Keratinocyte (primary cell): ENCODE results near the gene CCDC137. TPM values are rescaled to one million over a fixed set of nuclear protein-coding genes. Genes with fewer than 3 reads are reported as not detected.

ENCODE experiments used
- DNase-seq: peaks from one replicate; pipeline ENCODE4 v3.0.0-alpha.2; 2011; ENCODE audit warnings: low read depth, missing footprints, low spot score
- FAIRE-seq: peaks from 2 replicates; lab custom pipeline; 2011; peaks lifted over from hg19 to GRCh38; lab: Jason Lieb, UNC
- H2AFZ ChIP-seq: 2 replicates; pipeline ENCODE4 v1.6.0; 2012; ENCODE audit warnings: low read length, control low read depth, inconsistent platforms; ENCODE audit not compliant: control insufficient read depth
- H3K27ac ChIP-seq: 2 replicates; pipeline ENCODE4 v1.5.1; 2011; ENCODE audit warnings: low read length; ENCODE audit not compliant: control insufficient read depth, insufficient read depth
- H3K27me3 ChIP-seq: 3 replicates; pipeline ENCODE4 v1.6.0; 2011; ENCODE audit warnings: low read length; ENCODE audit not compliant: control insufficient read depth, insufficient read depth; ENCODE audit errors: extremely low read depth
- H3K36me3 ChIP-seq, 2 experiments: 2 replicates in 1 of 2; 3 replicates in 1 of 2; pipeline ENCODE4 v1.5.1; 2011; ENCODE audit warnings: low read length in 2 of 2, mild to moderate bottlenecking in 1 of 2; ENCODE audit not compliant: control insufficient read depth in 2 of 2, insufficient read depth in 2 of 2; ENCODE audit errors: extremely low read depth in 1 of 2
- H3K4me1 ChIP-seq: 3 replicates; pipeline ENCODE4 v1.5.1; 2011; ENCODE audit warnings: low read length; ENCODE audit not compliant: control insufficient read depth, insufficient read depth; ENCODE audit errors: extremely low read depth
- H3K4me2 ChIP-seq: 3 replicates; pipeline ENCODE4 v1.6.0; 2011; ENCODE audit warnings: low read depth, low read length; ENCODE audit not compliant: control insufficient read depth, insufficient read depth; ENCODE audit errors: extremely low read depth
- H3K4me3 ChIP-seq, 3 experiments: fragments of 200-600 bp in 1 of 3; sonication (generic) in 1 of 3; 2 replicates in 2 of 3; 3 replicates in 1 of 3; pipeline ENCODE4 v1.5.1; 2011 to 2016; ENCODE audit warnings: low read length in 3 of 3, mild to moderate bottlenecking in 3 of 3, control low read depth in 2 of 3, inconsistent platforms in 1 of 3, low read depth in 1 of 3, mixed read lengths in 1 of 3, mixed run types in 1 of 3, moderate library complexity in 1 of 3; ENCODE audit not compliant: control insufficient read depth in 2 of 3, insufficient read depth in 2 of 3; ENCODE audit errors: extremely low read depth in 1 of 3
- H3K79me2 ChIP-seq: 2 replicates; pipeline ENCODE4 v1.6.0; 2012; ENCODE audit warnings: low read length; ENCODE audit not compliant: control insufficient read depth, insufficient read depth
- H3K9ac ChIP-seq: 3 replicates; pipeline ENCODE4 v1.6.0; 2011; ENCODE audit warnings: low read length; ENCODE audit not compliant: control insufficient read depth, insufficient read depth; ENCODE audit errors: extremely low read depth
- H3K9me1 ChIP-seq: 3 replicates; pipeline ENCODE4 v1.6.0; 2011; ENCODE audit warnings: low read length; ENCODE audit not compliant: control insufficient read depth, insufficient read depth; ENCODE audit errors: extremely low read depth
- H3K9me3 ChIP-seq: 2 replicates; pipeline ENCODE4 v1.5.1; 2012; ENCODE audit warnings: low read depth, low read length; ENCODE audit not compliant: control insufficient read depth
- H4K20me1 ChIP-seq: 3 replicates; pipeline ENCODE4 v1.6.0; 2011; ENCODE audit warnings: low read length; ENCODE audit not compliant: control insufficient read depth, insufficient read depth; ENCODE audit errors: extremely low read depth
- EZH2 ChIP-seq: IDR thresholded peaks from one replicate; pipeline ENCODE4 v1.6.1; 2012; ENCODE audit warnings: inconsistent platforms, mild to moderate bottlenecking, low read length, moderate library complexity
- dilution Hi-C: fragments of 300-500 bp; cut with MboI; formaldehyde crosslinking; loops from one replicate; pipeline ENCODE4 v1.7.0; 2020; ENCODE audit warnings: low sequenced_read_pairs; ENCODE audit not compliant: extremely low pct_ligation_motif_present
- polyA plus RNA-seq, 5 experiments: library from polyadenylated mRNA; depleted of rRNA in 3 of 5; stranded (reverse) in 3 of 5; stranded (forward) in 1 of 5; unstranded in 1 of 5; fragments of >200 nt; gene quantifications; 1 replicate in 1 of 5; 2 replicates in 3 of 5; 3 replicates in 1 of 5; pipeline versions ENCODE4 v1.2.1 to v1.2.3, GENCODE V29; 2011 to 2012; ENCODE audit warnings: missing spikeins in 2 of 5, low read depth in 1 of 5, low replicate concordance in 1 of 5
- TF ChIP-seq, protein P1 (sequence below), 3 experiments: IDR thresholded peaks in 1 of 3; conservative IDR thresholded peaks in 1 of 3; optimal IDR thresholded peaks in 1 of 3; 2 replicates in 2 of 3; 3 replicates in 1 of 3; pipeline versions ENCODE3 to v1.5.1; 2011; ENCODE audit warnings: low read length in 3 of 3, mild to moderate bottlenecking in 3 of 3, moderate library complexity in 2 of 3, control low read depth in 1 of 3, inconsistent platforms in 1 of 3; ENCODE audit not compliant: insufficient read depth in 2 of 3; ENCODE audit errors: extremely low read depth in 1 of 3

The CCDC137 gene
- polyA plus RNA-seq, 1 donor (not counting 4 experiments of a cell fraction or from before 2014, with no cell fraction given) = 15.4 TPM

DNA sequence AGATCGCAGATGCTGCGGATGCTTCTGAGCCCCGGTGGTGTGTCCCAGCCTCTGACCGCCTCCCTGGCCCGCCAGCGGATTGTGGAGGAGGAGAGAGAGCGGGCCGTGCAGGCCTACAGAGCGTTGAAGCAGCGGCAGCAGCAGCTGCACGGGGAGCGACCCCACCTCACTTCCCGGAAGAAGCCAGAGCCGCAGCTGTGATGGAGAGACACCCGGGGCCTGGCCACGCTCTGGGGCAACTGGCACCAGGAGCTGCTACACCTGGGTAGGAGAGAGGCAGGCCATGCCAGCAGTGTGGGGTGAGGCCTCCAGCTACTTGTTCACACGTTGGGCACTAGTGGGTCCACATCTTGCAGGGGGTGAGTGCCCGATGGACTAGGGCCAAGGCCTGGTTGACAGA, 6.0 kb downstream of the CCDC137 start:
- no peak overlapping the region for H3K4me3 ChIP-seq
- no peak overlapping the region for H3K4me2 ChIP-seq
- H3K27ac ChIP-seq = no peak overlapping the region
- no peak overlapping the region for H3K9ac ChIP-seq
- FAIRE-seq = no peak
- peaks cover 38 to 44% of the 10 kb centered on the region in 2 experiments for H3K36me3 ChIP-seq
- dilution Hi-C loops = no loop called here
- H2AFZ ChIP-seq = no peak overlapping the region
- peaks cover 28% of the 10 kb centered on the region for H3K79me2 ChIP-seq
- no peaks in the 10 kb centered on the region for H3K9me1 ChIP-seq
- no peaks in the 10 kb centered on the region for H3K9me3 ChIP-seq
- no peaks in the 10 kb centered on the region for H4K20me1 ChIP-seq
- TF ChIP-seq EZH2 = no peak
- TF ChIP-seq, protein P1, sequence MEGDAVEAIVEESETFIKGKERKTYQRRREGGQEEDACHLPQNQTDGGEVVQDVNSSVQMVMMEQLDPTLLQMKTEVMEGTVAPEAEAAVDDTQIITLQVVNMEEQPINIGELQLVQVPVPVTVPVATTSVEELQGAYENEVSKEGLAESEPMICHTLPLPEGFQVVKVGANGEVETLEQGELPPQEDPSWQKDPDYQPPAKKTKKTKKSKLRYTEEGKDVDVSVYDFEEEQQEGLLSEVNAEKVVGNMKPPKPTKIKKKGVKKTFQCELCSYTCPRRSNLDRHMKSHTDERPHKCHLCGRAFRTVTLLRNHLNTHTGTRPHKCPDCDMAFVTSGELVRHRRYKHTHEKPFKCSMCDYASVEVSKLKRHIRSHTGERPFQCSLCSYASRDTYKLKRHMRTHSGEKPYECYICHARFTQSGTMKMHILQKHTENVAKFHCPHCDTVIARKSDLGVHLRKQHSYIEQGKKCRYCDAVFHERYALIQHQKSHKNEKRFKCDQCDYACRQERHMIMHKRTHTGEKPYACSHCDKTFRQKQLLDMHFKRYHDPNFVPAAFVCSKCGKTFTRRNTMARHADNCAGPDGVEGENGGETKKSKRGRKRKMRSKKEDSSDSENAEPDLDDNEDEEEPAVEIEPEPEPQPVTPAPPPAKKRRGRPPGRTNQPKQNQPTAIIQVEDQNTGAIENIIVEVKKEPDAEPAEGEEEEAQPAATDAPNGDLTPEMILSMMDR (optimal IDR thresholded peaks at IDR 0.05 in 1 of 3, IDR thresholded peaks at IDR 0.05 in 1 of 3, conservative IDR thresholded peaks at IDR 0.05 in 1 of 3; ENCODE audit: extremely low read depth in 1 of 3, insufficient read depth in 2 of 3, low read length in 3 of 3) = no peak
- DNase-seq = no peak
- no peaks in the 10 kb centered on the region for H3K27me3 ChIP-seq
- H3K4me1 ChIP-seq = peaks cover 15% of the 10 kb centered on the region

DNA sequence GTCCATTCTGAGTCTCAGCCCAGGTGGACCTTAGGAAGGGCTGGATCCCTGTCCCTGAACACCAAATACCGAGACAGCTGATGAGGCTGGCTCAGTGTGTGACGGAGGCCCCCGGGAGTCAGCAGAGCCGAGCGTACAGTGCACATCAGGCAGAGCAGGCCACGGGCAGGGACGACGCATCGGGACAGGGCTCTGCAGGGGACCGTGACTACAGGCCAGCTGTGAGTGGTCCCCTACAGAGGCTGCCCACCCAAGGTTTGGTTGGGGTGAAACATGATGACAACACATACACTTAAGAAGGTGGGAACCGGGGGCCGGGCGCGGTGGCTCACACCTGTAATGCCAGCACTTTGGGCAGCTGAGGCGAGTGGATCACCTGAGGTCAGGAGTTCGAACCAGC, 6.4 kb downstream of the CCDC137 start:
- H3K9me1 ChIP-seq = no peaks in the 10 kb centered on the region
- H3K9me3 ChIP-seq = no peaks in the 10 kb centered on the region
- H2AFZ ChIP-seq = no peak overlapping the region
- TF ChIP-seq EZH2 = no peak
- TF ChIP-seq, protein P1 (optimal IDR thresholded peaks at IDR 0.05 in 1 of 3, IDR thresholded peaks at IDR 0.05 in 1 of 3, conservative IDR thresholded peaks at IDR 0.05 in 1 of 3; ENCODE audit: extremely low read depth in 1 of 3, insufficient read depth in 2 of 3, low read length in 3 of 3) = no peak
- no peak overlapping the region for H3K27ac ChIP-seq
- no peak overlapping the region for H3K4me3 ChIP-seq
- no peak overlapping the region for H3K9ac ChIP-seq
- H3K79me2 ChIP-seq = peaks cover 24% of the 10 kb centered on the region
- dilution Hi-C loops = no loop called here
- no peaks in the 10 kb centered on the region for H4K20me1 ChIP-seq
- no peak for DNase-seq
- no peak for FAIRE-seq
- H3K4me1 ChIP-seq = peaks cover 11% of the 10 kb centered on the region
- H3K27me3 ChIP-seq = no peaks in the 10 kb centered on the region
- no peak overlapping the region for H3K4me2 ChIP-seq
- peaks cover 38 to 44% of the 10 kb centered on the region in 2 experiments for H3K36me3 ChIP-seq
